SK-N-SH (cell line): ENCODE data around the gene FBXW8. TPM values are rescaled to one million over a fixed set of nuclear protein-coding genes. Genes with fewer than 3 reads are reported as not detected.

Experiments
- CTCF ChIA-PET: fragments of 300-600, 350-600 bp; formaldehyde crosslinking; extraction: SDS; loops from one replicate; lab custom pipeline; 2021; lab: Yijun Ruan, JAX
- POLR2A ChIA-PET: fragments of 350-600 bp; sonication (Branson Sonifier 250); formaldehyde crosslinking; extraction: SDS; loops from one replicate; lab custom pipeline; 2020; ENCODE audit warnings: antibody characterized with exemption, inconsistent platforms; lab: Yijun Ruan, JAX
- DNase-seq: peaks from one replicate; pipeline ENCODE4 v3.0.0; 2012
- H2AFZ ChIP-seq: fragments of 200-600 bp; sonication (generic); 2 replicates; pipeline ENCODE4 v1.8.1; 2016; ENCODE audit warnings: antibody characterized with exemption, mild to moderate bottlenecking, low read depth
- H3F3A ChIP-seq: fragments of 200-600 bp; sonication (generic); replicated peaks from 2 replicates; pipeline ENCODE3; 2016; ENCODE audit warnings: antibody characterized with exemption, mild to moderate bottlenecking; ENCODE audit not compliant: insufficient read depth
- H3K27ac ChIP-seq, 2 experiments: fragments of 200-500 bp in 1 of 2; fragments of 200-600 bp in 1 of 2; sonication (Bioruptor generic) in 1 of 2; sonication (generic), shearing (Covaris generic) in 1 of 2; 2 replicates each; pipeline versions ENCODE4 v1.5.1 to v1.6.1; 2014 to 2016; ENCODE audit warnings: low read depth in 2 of 2, inconsistent platforms in 1 of 2, low read length in 1 of 2, mild to moderate bottlenecking in 1 of 2, mixed read lengths in 1 of 2
- H3K27me3 ChIP-seq: fragments of 200-600 bp; sonication (generic), shearing (Covaris generic); 2 replicates; pipeline ENCODE4 v1.6.1; 2016; ENCODE audit warnings: mixed run types; ENCODE audit not compliant: insufficient read depth
- H3K36me3 ChIP-seq, 2 experiments: fragments of 200-500 bp in 1 of 2; fragments of 200-600 bp in 1 of 2; sonication (Bioruptor generic) in 1 of 2; sonication (generic) in 1 of 2; replicated peaks in 1 of 2; 2 replicates each; pipeline versions ENCODE3 to v1.5.1; 2014 to 2016; ENCODE audit warnings: low read length in 1 of 2, mild to moderate bottlenecking in 1 of 2; ENCODE audit not compliant: insufficient read depth in 2 of 2, control insufficient read depth in 1 of 2
- H3K4me1 ChIP-seq, 2 experiments: fragments of 200-500 bp in 1 of 2; fragments of 200-600 bp in 1 of 2; sonication (Bioruptor generic) in 1 of 2; sonication (generic), shearing (Covaris generic) in 1 of 2; 2 replicates each; pipeline versions ENCODE4 v1.5.1 to v1.6.1; 2014 to 2016; ENCODE audit warnings: low read depth in 1 of 2, low read length in 1 of 2, mixed run types in 1 of 2; ENCODE audit not compliant: insufficient read depth in 2 of 2, control insufficient read depth in 1 of 2
- H3K4me2 ChIP-seq: fragments of 200-600 bp; sonication (generic), shearing (Covaris generic); 2 replicates; pipeline ENCODE4 v1.6.1; 2017; ENCODE audit warnings: mixed run types
- H3K4me3 ChIP-seq, 2 experiments: fragments of 200-500 bp in 1 of 2; fragments of 200-600 bp in 1 of 2; sonication (Bioruptor generic) in 1 of 2; sonication (generic), shearing (Covaris generic) in 1 of 2; 2 replicates each; pipeline versions ENCODE4 v1.5.1 to v1.8.1; 2014 to 2016; ENCODE audit warnings: low read depth in 2 of 2, inconsistent platforms in 1 of 2, low read length in 1 of 2, mild to moderate bottlenecking in 1 of 2, mixed read lengths in 1 of 2, moderate library complexity in 1 of 2
- H3K79me2 ChIP-seq: fragments of 200-600 bp; sonication (generic); 2 replicates; pipeline ENCODE4 v1.8.1; 2017; ENCODE audit warnings: mild to moderate bottlenecking; ENCODE audit not compliant: insufficient read depth
- H3K9ac ChIP-seq: fragments of 200-600 bp; sonication (generic); 2 replicates; pipeline ENCODE4 v1.6.1; 2017; ENCODE audit warnings: mixed run types
- H3K9me2 ChIP-seq: fragments of 200-600 bp; sonication (generic); 2 replicates; pipeline ENCODE4 v1.6.1; 2017; ENCODE audit warnings: mixed run types
- H3K9me3 ChIP-seq: fragments of 200-600 bp; sonication (generic); 2 replicates; pipeline ENCODE4 v1.6.1; 2017; ENCODE audit warnings: mixed run types, mild to moderate bottlenecking, moderate library complexity
- H4K20me1 ChIP-seq: fragments of 200-600 bp; sonication (generic); 2 replicates; pipeline ENCODE4 v1.6.1; 2017; ENCODE audit warnings: mild to moderate bottlenecking, mixed run types; ENCODE audit not compliant: insufficient read depth
- CHD2 ChIP-seq: fragments of 150-350 bp; IDR thresholded peaks from 2 replicates; pipeline ENCODE4 v1.6.1; 2018; ENCODE audit warnings: low read length; ENCODE audit not compliant: partially characterized antibody
- ELF1 ChIP-seq: IDR thresholded peaks from 2 replicates; pipeline ENCODE4 v1.4.0; 2012
- EZH2phosphoT487 ChIP-seq: fragments of 200-600 bp; sonication (generic); IDR thresholded peaks from 2 replicates; pipeline ENCODE4 v1.6.1; 2017; ENCODE audit warnings: low read depth, mixed run types, mild to moderate bottlenecking, antibody characterized with exemption, moderate library complexity, borderline replicate concordance
- FOSL2 ChIP-seq: IDR thresholded peaks from 2 replicates; pipeline ENCODE4 v1.4.0; 2012; ENCODE audit warnings: low read depth, mild to moderate bottlenecking, moderate library complexity, borderline replicate concordance
- MXI1 ChIP-seq: IDR thresholded peaks from 2 replicates; pipeline ENCODE4 v1.6.1; 2012; ENCODE audit warnings: mild to moderate bottlenecking, low read depth, low read length, improper control_type of control experiment
- NFIC ChIP-seq: IDR thresholded peaks from 2 replicates; pipeline ENCODE4 v1.4.0; 2012; ENCODE audit warnings: borderline replicate concordance
- NRF1 ChIP-seq: IDR thresholded peaks from 2 replicates; pipeline ENCODE4 v1.6.1; 2012; ENCODE audit warnings: low read depth, mild to moderate bottlenecking, low read length
- POLR2AphosphoS5 ChIP-seq: IDR thresholded peaks from 2 replicates; pipeline ENCODE4 v1.6.1; 2012; ENCODE audit warnings: low read depth, low read length
- RAD21 ChIP-seq: IDR thresholded peaks from 2 replicates; pipeline ENCODE4 v1.6.1; 2012; ENCODE audit warnings: mild to moderate bottlenecking, low read length
- RCOR1 ChIP-seq: fragments of 150-350 bp; IDR thresholded peaks from 2 replicates; pipeline ENCODE4 v1.6.1; 2017; ENCODE audit warnings: antibody characterized with exemption, low read length
- TAF1 ChIP-seq: IDR thresholded peaks from 2 replicates; pipeline ENCODE4 v1.6.1; 2012; ENCODE audit warnings: low read depth, mild to moderate bottlenecking, low read length, moderate library complexity, borderline replicate concordance
- TCF12 ChIP-seq: IDR thresholded peaks from 2 replicates; pipeline ENCODE4 v1.4.0; 2012
- whole genome bisulfite sequencing: methylation state at CpG from one replicate; pipeline ENCODE4 v1.1.6; 2017; ENCODE audit warnings: low lambda C conversion rate; 5-methylcytosine and 5-hydroxymethylcytosine counted together
- polyA plus RNA-seq, 3 experiments: library from polyadenylated mRNA; depleted of rRNA; stranded (reverse); fragments of >200 nt; gene quantifications; 2 replicates each; pipeline ENCODE4 v1.2.3, GENCODE V29; 2012
- TF ChIP-seq, protein P1 (sequence below): fragments of 150-350 bp; IDR thresholded peaks from 2 replicates; pipeline ENCODE4 v1.6.1; 2016; ENCODE audit warnings: mild to moderate bottlenecking, low read depth, low read length
- TF ChIP-seq, protein P2 (sequence below): IDR thresholded peaks from 2 replicates; pipeline ENCODE4 v1.4.0; 2012; ENCODE audit warnings: low read depth, borderline replicate concordance
- TF ChIP-seq, protein P3 (sequence below): fragments of 200-600 bp; sonication (generic); IDR thresholded peaks from 2 replicates; pipeline ENCODE4 v1.6.1; 2017; ENCODE audit warnings: antibody characterized with exemption, mild to moderate bottlenecking, moderate library complexity

FBXW8 gene
- polyA plus RNA-seq, 1 of the 3 experiments (the other 2 are of a cell fraction): 15.6 TPM

DNA sequence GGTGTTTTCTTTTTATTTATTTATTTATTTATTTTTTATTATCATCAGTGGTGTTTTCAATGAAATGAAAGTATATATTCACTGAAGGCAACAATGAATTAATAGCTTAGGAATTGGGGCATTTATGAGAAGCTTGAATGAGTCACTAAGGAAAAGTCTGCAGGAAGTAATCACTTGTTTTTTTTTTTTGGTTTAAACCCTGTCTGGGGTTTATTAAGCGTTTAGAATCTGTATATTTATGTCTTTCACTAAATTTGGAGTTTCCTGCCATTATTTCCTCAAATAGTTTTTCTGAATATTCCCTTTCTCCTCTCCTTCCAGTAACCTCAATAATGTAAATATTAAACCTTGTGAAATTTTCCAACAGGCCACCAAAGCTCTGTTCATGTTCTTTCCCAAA lies 103.0 kb downstream of the FBXW8 start:
- no peaks in the 10 kb centered on the region for H3K9me3 ChIP-seq
- H3F3A ChIP-seq: peaks cover 5% of the 10 kb centered on the region
- no peak for TF ChIP-seq POLR2AphosphoS5
- TF ChIP-seq NRF1: no peak
- no peak for TF ChIP-seq MXI1
- TF ChIP-seq, protein P1, sequence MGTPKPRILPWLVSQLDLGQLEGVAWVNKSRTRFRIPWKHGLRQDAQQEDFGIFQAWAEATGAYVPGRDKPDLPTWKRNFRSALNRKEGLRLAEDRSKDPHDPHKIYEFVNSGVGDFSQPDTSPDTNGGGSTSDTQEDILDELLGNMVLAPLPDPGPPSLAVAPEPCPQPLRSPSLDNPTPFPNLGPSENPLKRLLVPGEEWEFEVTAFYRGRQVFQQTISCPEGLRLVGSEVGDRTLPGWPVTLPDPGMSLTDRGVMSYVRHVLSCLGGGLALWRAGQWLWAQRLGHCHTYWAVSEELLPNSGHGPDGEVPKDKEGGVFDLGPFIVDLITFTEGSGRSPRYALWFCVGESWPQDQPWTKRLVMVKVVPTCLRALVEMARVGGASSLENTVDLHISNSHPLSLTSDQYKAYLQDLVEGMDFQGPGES: no peak
- ChIA-PET POLR2A (no interaction called here), CTCF (interaction anchor here (1.3 kb wide), 1 partner anchor 12 kb away, joined by 3 read pairs; no protein-coding TSS in a partner anchor)
- peaks cover 52 to 77% of the 10 kb centered on the region in 2 experiments for H3K36me3 ChIP-seq
- DNase-seq: no peak
- no peak overlapping the region for H3K27ac ChIP-seq
- H4K20me1 ChIP-seq: no peaks in the 10 kb centered on the region
- 89% methylated on average over 1 of the region's 1 CpG for WGBS
- H3K4me1 ChIP-seq: no peaks in the 10 kb centered on the region
- no peaks in the 10 kb centered on the region for H3K27me3 ChIP-seq
- no peak overlapping the region for H3K9ac ChIP-seq
- H3K4me2 ChIP-seq: no peak overlapping the region
- peaks cover 3% of the 10 kb centered on the region; the same call in 1 of the 2 replicates for H3K79me2 ChIP-seq
- no peak overlapping the region for H3K4me3 ChIP-seq
- no peaks in the 10 kb centered on the region for H3K9me2 ChIP-seq
- H2AFZ ChIP-seq: no peak overlapping the region

DNA sequence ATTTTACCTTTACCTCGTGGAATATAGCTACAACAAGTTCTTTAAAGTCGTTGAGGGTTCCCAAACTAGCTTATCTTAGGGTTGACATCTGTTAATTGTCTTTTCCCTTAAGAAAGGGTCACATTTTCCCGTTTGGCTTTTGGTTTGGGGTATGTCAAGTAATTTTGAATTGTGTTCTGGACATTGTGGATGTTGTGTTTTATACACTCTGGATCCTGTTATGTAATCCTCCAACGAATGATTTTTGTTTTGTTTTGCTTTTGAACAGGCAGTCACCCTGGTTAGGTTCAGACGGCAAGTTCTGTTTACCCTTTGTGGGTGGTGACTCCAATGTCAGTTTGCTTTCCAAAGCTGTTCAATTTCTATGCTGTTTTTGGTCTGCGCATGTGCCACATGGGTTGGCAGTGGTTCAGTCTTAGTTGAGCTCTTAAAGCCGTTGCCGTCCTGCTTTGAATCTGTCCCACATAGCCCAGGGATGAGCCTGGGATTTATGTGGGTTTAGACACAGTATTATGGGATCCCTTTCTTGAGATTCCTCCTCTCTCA lies 103.7 kb downstream of the FBXW8 start:
- Histone ChIP-seq H3K27ac (no peak overlapping the region), H3K79me2 (peaks cover 3% of the 10 kb centered on the region; the same call in 1 of the 2 replicates), H3K9ac (no peak overlapping the region), H3F3A (peaks cover 5% of the 10 kb centered on the region), H3K36me3 (peaks cover 52 to 84% of the 10 kb centered on the region in 2 experiments), H3K9me2 (no peaks in the 10 kb centered on the region), H4K20me1 (no peaks in the 10 kb centered on the region), H3K4me1 (no peaks in the 10 kb centered on the region)
- DNase-seq: no peak
- WGBS: 92% methylated on average over 8 of the region's 8 CpGs
- POLR2A ChIA-PET: no interaction called here
- CTCF ChIA-PET: interaction anchor here (1.3 to 1.4 kb wide), 2 partner anchors 12 to 106 kb away, joined by 3 to 4 read pairs; no protein-coding TSS in a partner anchor
- TF ChIP-seq, protein P2, sequence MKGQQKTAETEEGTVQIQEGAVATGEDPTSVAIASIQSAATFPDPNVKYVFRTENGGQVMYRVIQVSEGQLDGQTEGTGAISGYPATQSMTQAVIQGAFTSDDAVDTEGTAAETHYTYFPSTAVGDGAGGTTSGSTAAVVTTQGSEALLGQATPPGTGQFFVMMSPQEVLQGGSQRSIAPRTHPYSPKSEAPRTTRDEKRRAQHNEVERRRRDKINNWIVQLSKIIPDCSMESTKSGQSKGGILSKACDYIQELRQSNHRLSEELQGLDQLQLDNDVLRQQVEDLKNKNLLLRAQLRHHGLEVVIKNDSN: no peak
- no peak for TF ChIP-seq CHD2
- TF ChIP-seq RCOR1: no peak
- no peak for TF ChIP-seq NFIC
- no peak for TF ChIP-seq FOSL2
- no peak for TF ChIP-seq RAD21
- no peak for TF ChIP-seq TAF1
- TF ChIP-seq ELF1: no peak
- TF ChIP-seq TCF12: no peak
- TF ChIP-seq, protein P3, sequence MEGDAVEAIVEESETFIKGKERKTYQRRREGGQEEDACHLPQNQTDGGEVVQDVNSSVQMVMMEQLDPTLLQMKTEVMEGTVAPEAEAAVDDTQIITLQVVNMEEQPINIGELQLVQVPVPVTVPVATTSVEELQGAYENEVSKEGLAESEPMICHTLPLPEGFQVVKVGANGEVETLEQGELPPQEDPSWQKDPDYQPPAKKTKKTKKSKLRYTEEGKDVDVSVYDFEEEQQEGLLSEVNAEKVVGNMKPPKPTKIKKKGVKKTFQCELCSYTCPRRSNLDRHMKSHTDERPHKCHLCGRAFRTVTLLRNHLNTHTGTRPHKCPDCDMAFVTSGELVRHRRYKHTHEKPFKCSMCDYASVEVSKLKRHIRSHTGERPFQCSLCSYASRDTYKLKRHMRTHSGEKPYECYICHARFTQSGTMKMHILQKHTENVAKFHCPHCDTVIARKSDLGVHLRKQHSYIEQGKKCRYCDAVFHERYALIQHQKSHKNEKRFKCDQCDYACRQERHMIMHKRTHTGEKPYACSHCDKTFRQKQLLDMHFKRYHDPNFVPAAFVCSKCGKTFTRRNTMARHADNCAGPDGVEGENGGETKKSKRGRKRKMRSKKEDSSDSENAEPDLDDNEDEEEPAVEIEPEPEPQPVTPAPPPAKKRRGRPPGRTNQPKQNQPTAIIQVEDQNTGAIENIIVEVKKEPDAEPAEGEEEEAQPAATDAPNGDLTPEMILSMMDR: no peak
- TF ChIP-seq NRF1: no peak
- TF ChIP-seq EZH2phosphoT487: no peak
- TF ChIP-seq, all 33 proteins: peak for 0
- no peaks in the 10 kb centered on the region for H3K27me3 ChIP-seq
- H3K9me3 ChIP-seq: no peaks in the 10 kb centered on the region
- no peak overlapping the region for H2AFZ ChIP-seq
- H3K4me2 ChIP-seq: no peak overlapping the region
- H3K4me3 ChIP-seq: peak overlapping the region in 1 of 2 experiments; percentile 9; a peak in 1 of 4 replicates
